T-cell (primary cell): ENCODE results near the gene ZNF521. TPM values are rescaled to one million over a fixed set of nuclear protein-coding genes. Genes with fewer than 3 reads are reported as not detected.

Experiments
- ATAC-seq, 4 experiments: fragments of 200-7000 bp in 3 of 4; fragments of 150-1000 bp in 1 of 4; cut with Tn5 transposase; replicated peaks in 1 of 4; 1 replicate in 3 of 4; 2 replicates in 1 of 4; pipeline ENCODE4 v1.10.0; 2021; ENCODE audit warnings: moderate library complexity in 3 of 4, mild to moderate bottlenecking in 2 of 4, moderate number of reproducible peaks in 1 of 4
- CTCF ChIA-PET, 2 donors: fragments of 300-600 bp; sonication (Branson Sonifier 250); formaldehyde crosslinking; loops; one replicate each; lab custom pipeline; 2022; ENCODE audit warnings: antibody characterized with exemption in 2 of 2; lab: Charles Lee
- POLR2A ChIA-PET, 2 donors: fragments of 300-600 bp; sonication (Branson Sonifier 250); formaldehyde crosslinking; loops; one replicate each; lab custom pipeline; 2022; ENCODE audit warnings: antibody characterized with exemption in 2 of 2; lab: Charles Lee
- DNase-seq, 35 experiments: peaks; one replicate each; pipeline versions ENCODE4 v3.0.0 to v3.0.0-alpha.2; 2013 to 2023
- H3K27ac ChIP-seq: one replicate; pipeline ENCODE4 v1.5.1; 2013; ENCODE audit warnings: low read length
- H3K27me3 ChIP-seq, 2 experiments: replicated peaks in 1 of 2; 1 replicate in 1 of 2; 2 replicates in 1 of 2; pipeline versions ENCODE4 v1.6.1 to v1.7.0; 2013; ENCODE audit warnings: low read length in 1 of 2, mixed read lengths in 1 of 2; ENCODE audit not compliant: control insufficient read depth in 2 of 2, insufficient read depth in 2 of 2; ENCODE audit errors: extremely low read depth in 1 of 2
- H3K36me3 ChIP-seq, 2 donors: 1 replicate in 1 of 2; 2 replicates in 1 of 2; pipeline versions ENCODE4 v1.6.1 to v1.7.0; 2013; ENCODE audit warnings: low read length in 1 of 2; ENCODE audit not compliant: control insufficient read depth in 2 of 2, insufficient read depth in 1 of 2; ENCODE audit errors: extremely low read depth in 1 of 2
- H3K4me1 ChIP-seq, 2 experiments: 1 replicate in 1 of 2; 2 replicates in 1 of 2; pipeline versions ENCODE4 v1.6.1 to v1.7.0; 2013; ENCODE audit warnings: low read length in 2 of 2, mixed read lengths in 1 of 2; ENCODE audit not compliant: insufficient read depth in 2 of 2, control insufficient read depth in 1 of 2; ENCODE audit errors: extremely low read depth in 1 of 2
- H3K4me3 ChIP-seq, 2 donors: 1 replicate in 1 of 2; 2 replicates in 1 of 2; pipeline versions ENCODE4 v1.5.1 to v1.7.0; 2013; ENCODE audit warnings: mild to moderate bottlenecking in 2 of 2, low read length in 1 of 2, moderate library complexity in 1 of 2; ENCODE audit not compliant: control insufficient read depth in 1 of 2; ENCODE audit errors: extremely low read depth in 1 of 2
- H3K9me3 ChIP-seq: 2 replicates; pipeline ENCODE4 v1.7.0; 2013
- H3K27ac Mint-ChIP-seq, 2 donors: one replicate each; pipeline ENCODE4 v1.8.0; 2020 to 2021; ENCODE audit warnings: mild to moderate bottlenecking in 2 of 2, mixed read lengths in 2 of 2
- H3K27me3 Mint-ChIP-seq, 2 donors: one replicate each; pipeline ENCODE4 v1.8.0; 2021 to 2022; ENCODE audit warnings: mixed read lengths in 2 of 2
- H3K36me3 Mint-ChIP-seq: one replicate; pipeline ENCODE4 v1.8.0; 2021; ENCODE audit warnings: mixed read lengths
- H3K4me1 Mint-ChIP-seq, 3 donors: one replicate each; pipeline ENCODE4 v1.8.0; 2020 to 2022; ENCODE audit warnings: mixed read lengths in 3 of 3, mild to moderate bottlenecking in 1 of 3
- H3K4me3 Mint-ChIP-seq, 3 donors: one replicate each; pipeline ENCODE4 v1.8.0; 2020 to 2022; ENCODE audit warnings: mild to moderate bottlenecking in 3 of 3, mixed read lengths in 3 of 3, moderate library complexity in 3 of 3
- H3K9me3 Mint-ChIP-seq, 3 donors: one replicate each; pipeline ENCODE4 v1.8.0; 2020 to 2022; ENCODE audit warnings: mixed read lengths in 3 of 3
- WGBS: methylation state at CpG from one replicate; pipeline ENCODE4 v1.1.5; 2013; ENCODE audit warnings: missing lambda C conversion rate; ENCODE audit not compliant: insufficient coverage; 5-methylcytosine and 5-hydroxymethylcytosine counted together
- total RNA-seq, 35 experiments: library from RNA in 6 of 35; stranded (reverse) in 6 of 35; fragments of 120-200 nt in 1 of 35; gene quantifications; one replicate each; pipeline versions ENCODE4 v1.2.1 to v1.2.4 and lab custom pipeline; 2013 to 2026

ZNF521 gene
- total RNA-seq, 5 donors from 2014 or later (not counting 1 experiment from before 2014, with no cell fraction given): 0.30 to 2.3 (median 1.4) TPM

- Mint-ChIP-seq H3K4me3 (no peak overlapping the region), H3K36me3 (no peaks in the 10 kb centered on the region), H3K9me3 (peaks cover 0 to 3% (median 0%) of the 10 kb centered on the region in 3 donors), H3K4me1 (no peaks in the 10 kb centered on the region), H3K27me3 (peaks cover 0 to 6% of the 10 kb centered on the region in 2 donors), H3K27ac (no peak overlapping the region)
- 77% methylated on average over 3 of the region's 8 CpGs for WGBS
- no peak overlapping the region for H3K27ac ChIP-seq
- H3K36me3 ChIP-seq: no peaks in the 10 kb centered on the region
- H3K27me3 ChIP-seq: no peaks in the 10 kb centered on the region
- POLR2A ChIA-PET: no interaction called here
- ATAC-seq (no peak), DNase-seq (no peak)
- H3K9me3 ChIP-seq: no peaks in the 10 kb centered on the region
- CTCF ChIA-PET: interaction anchor here in 1 of 2 donors (0.5 kb wide), 1 partner anchor 596 kb away, joined by 3 read pairs; no protein-coding TSS in a partner anchor
- no peaks in the 10 kb centered on the region for H3K4me1 ChIP-seq
- no peak overlapping the region for H3K4me3 ChIP-seq
Observed at GRCh38 chr18:25299426-25300300, 52.3 kb downstream of the ZNF521 start.

- 40% methylated on average over 4 of the region's 4 CpGs for WGBS
- CTCF ChIA-PET: interaction anchor here in 1 of 2 donors (0.5 kb wide), 1 partner anchor 597 kb away, joined by 3 read pairs; no protein-coding TSS in a partner anchor
- H3K36me3 Mint-ChIP-seq: no peaks in the 10 kb centered on the region
- no peak for ATAC-seq
- no peak overlapping the region for H3K27ac Mint-ChIP-seq
- H3K36me3 ChIP-seq: no peaks in the 10 kb centered on the region
- no peak overlapping the region for H3K4me3 Mint-ChIP-seq
- no peaks in the 10 kb centered on the region for H3K4me1 ChIP-seq
- H3K4me1 Mint-ChIP-seq: no peaks in the 10 kb centered on the region
- POLR2A ChIA-PET: no interaction called here
- no peaks in the 10 kb centered on the region for H3K9me3 ChIP-seq
- H3K27ac ChIP-seq: no peak overlapping the region
- no peaks in the 10 kb centered on the region for H3K27me3 ChIP-seq
- no peak for DNase-seq
- peaks cover 0 to 4% of the 10 kb centered on the region in 2 donors for H3K27me3 Mint-ChIP-seq
- peaks cover 0 to 3% (median 0%) of the 10 kb centered on the region in 3 donors for H3K9me3 Mint-ChIP-seq
- H3K4me3 ChIP-seq: no peak overlapping the region
Observed at GRCh38 chr18:25298853-25299274, 53.1 kb downstream of the ZNF521 start.

GRCh38 chr18:25295624-25296138 is 56.3 kb downstream of the ZNF521 start:
- no peaks in the 10 kb centered on the region for H3K36me3 ChIP-seq
- no peak overlapping the region for H3K27ac ChIP-seq
- 83% methylated on average over 2 of the region's 2 CpGs for WGBS
- peaks cover 0 to 8% of the 10 kb centered on the region in 2 donors for H3K27me3 Mint-ChIP-seq
- ATAC-seq: no peak
- H3K4me3 ChIP-seq: no peak overlapping the region
- H3K36me3 Mint-ChIP-seq: no peaks in the 10 kb centered on the region
- CTCF ChIA-PET: no interaction called here
- peaks cover 0 to under 1% (median 0%) of the 10 kb centered on the region in 3 donors for H3K9me3 Mint-ChIP-seq
- H3K4me1 ChIP-seq: no peaks in the 10 kb centered on the region
- POLR2A ChIA-PET: no interaction called here
- no peak for DNase-seq
- no peak overlapping the region for H3K27ac Mint-ChIP-seq
- H3K4me3 Mint-ChIP-seq: no peak overlapping the region
- H3K4me1 Mint-ChIP-seq: no peaks in the 10 kb centered on the region
- H3K27me3 ChIP-seq: no peaks in the 10 kb centered on the region
- no peaks in the 10 kb centered on the region for H3K9me3 ChIP-seq

GRCh38 chr18:25291150-25291549 is 60.8 kb downstream of the ZNF521 start:
- Mint-ChIP-seq H3K36me3 (no peaks in the 10 kb centered on the region), H3K27ac (no peak overlapping the region), H3K4me3 (no peak overlapping the region), H3K4me1 (no peaks in the 10 kb centered on the region), H3K9me3 (no peaks in the 10 kb centered on the region), H3K27me3 (peaks cover 0 to 8% of the 10 kb centered on the region in 2 donors)
- no peaks in the 10 kb centered on the region for H3K36me3 ChIP-seq
- H3K9me3 ChIP-seq: no peaks in the 10 kb centered on the region
- no CpG with 5 or more reads among the region's 3 CpGs for WGBS
- CTCF ChIA-PET: no interaction called here
- ATAC-seq (no peak), DNase-seq (no peak)
- no peak overlapping the region for H3K4me3 ChIP-seq
- H3K27ac ChIP-seq: no peak overlapping the region
- no peaks in the 10 kb centered on the region for H3K27me3 ChIP-seq
- POLR2A ChIA-PET: no interaction called here
- H3K4me1 ChIP-seq: no peaks in the 10 kb centered on the region

- no peaks in the 10 kb centered on the region for H3K9me3 ChIP-seq
- ATAC-seq: no peak
- H3K36me3 Mint-ChIP-seq: no peaks in the 10 kb centered on the region
- no peak for DNase-seq
- CTCF ChIA-PET: no interaction called here
- H3K4me1 ChIP-seq: no peaks in the 10 kb centered on the region
- 80% methylated on average over 1 of the region's 9 CpGs for WGBS
- no peak overlapping the region for H3K4me3 Mint-ChIP-seq
- H3K27me3 ChIP-seq: no peaks in the 10 kb centered on the region
- no peak overlapping the region for H3K4me3 ChIP-seq
- POLR2A ChIA-PET: no interaction called here
- peaks cover 0 to 4% of the 10 kb centered on the region in 2 donors for H3K27me3 Mint-ChIP-seq
- H3K9me3 Mint-ChIP-seq: no peaks in the 10 kb centered on the region
- H3K4me1 Mint-ChIP-seq: no peaks in the 10 kb centered on the region
- no peaks in the 10 kb centered on the region for H3K36me3 ChIP-seq
- no peak overlapping the region for H3K27ac ChIP-seq
- no peak overlapping the region for H3K27ac Mint-ChIP-seq
Observed at GRCh38 chr18:25289001-25289631, 62.9 kb downstream of the ZNF521 start.

- Mint-ChIP-seq H3K27ac (no peak overlapping the region), H3K27me3 (peaks cover 0 to 4% of the 10 kb centered on the region in 2 donors), H3K36me3 (no peaks in the 10 kb centered on the region), H3K4me1 (no peaks in the 10 kb centered on the region), H3K9me3 (no peaks in the 10 kb centered on the region), H3K4me3 (no peak overlapping the region)
- Histone ChIP-seq H3K4me3 (no peak overlapping the region), H3K9me3 (no peaks in the 10 kb centered on the region), H3K4me1 (no peaks in the 10 kb centered on the region), H3K36me3 (no peaks in the 10 kb centered on the region), H3K27ac (no peak overlapping the region), H3K27me3 (no peaks in the 10 kb centered on the region)
- CTCF ChIA-PET: no interaction called here
- DNase-seq (no peak), ATAC-seq (no peak)
- POLR2A ChIA-PET: no interaction called here
- 79% methylated on average over 3 of the region's 4 CpGs for whole genome bisulfite sequencing
Observed at GRCh38 chr18:25288340-25288938, 63.5 kb downstream of the ZNF521 start.
